RCC 7860 (cell line): Measurements from ENCODE around the gene STAU1.
"Not testable (repeated sequence)": the region's sequence is repeated elsewhere in the genome, so short reads cannot be mapped to it uniquely, and the experiment has no call there.

Experiments
- DNase-seq: peaks from one replicate; pipeline ENCODE4 v3.0.0-alpha.2; 2015; ENCODE audit warnings: low spot score
- FAIRE-seq: peaks from 2 replicates; lab custom pipeline; 2012; peaks lifted over from hg19 to GRCh38; lab: Jason Lieb, UNC

Gene STAU1

GRCh38 chr20:49091104-49091503, 97.0 kb downstream of the STAU1 start:
- DNase-seq, result no peak
- no peak for FAIRE-seq

GRCh38 chr20:49082295-49082694, 105.8 kb downstream of the STAU1 start:
- DNase-seq, FAIRE-seq: not testable (repeated sequence)

- no peak for FAIRE-seq
- DNase-seq, result no peak
These were observed 109.8 kb downstream of the STAU1 start for GRCh38 chr20:49078310-49078709.

- FAIRE-seq (no peak), DNase-seq (no peak)
These were observed 113.6 kb downstream of the STAU1 start for GRCh38 chr20:49074521-49074920.
